Measurements from ENCODE around the gene CYP1B1. TPM values are rescaled to one million over a fixed set of nuclear protein-coding genes. Genes with fewer than 3 reads are reported as not detected.

CYP1B1 gene
- total and polyA plus RNA-seq, 2 experiments from 2014 or later: 0.06 TPM; not detected in 1

- Histone ChIP-seq H3K27ac (no peak overlapping the region), H3K9me3 (ENCODE audit: low read depth) (no peaks in the 10 kb centered on the region), H3K27me3 (no peaks in the 10 kb centered on the region), H3K36me3 (no peaks in the 10 kb centered on the region), H3K4me1 (ENCODE audit: low read depth) (peaks cover 8% of the 10 kb centered on the region), H3K4me3 (no peak overlapping the region)
- TF ChIP-seq CTCF (IDR thresholded peaks at IDR 0.05; ENCODE audit: low read depth, low read length): no peak
- peak; percentile 41 to 73 for DNase-seq (ENCODE audit: low read depth in 1 of 2, low spot score in 1 of 2)
Observed at GRCh38 chr2:38106405-38107094, 30.6 kb upstream of the CYP1B1 start.

- Histone ChIP-seq H3K27ac (no peak overlapping the region), H3K36me3 (no peaks in the 10 kb centered on the region), H3K27me3 (no peaks in the 10 kb centered on the region), H3K4me1 (ENCODE audit: low read depth) (peaks cover 8% of the 10 kb centered on the region), H3K4me3 (no peak overlapping the region), H3K9me3 (ENCODE audit: low read depth) (no peaks in the 10 kb centered on the region)
- no peak for DNase-seq (ENCODE audit: low read depth in 1 of 2, low spot score in 1 of 2)
- no peak for TF ChIP-seq CTCF (IDR thresholded peaks at IDR 0.05; ENCODE audit: low read depth, low read length)
Observed at GRCh38 chr2:38105922-38106321, 30.0 kb upstream of the CYP1B1 start.

GRCh38 chr2:38104598-38104997 is 28.6 kb upstream of the CYP1B1 start:
- Histone ChIP-seq H3K36me3 (no peaks in the 10 kb centered on the region), H3K4me1 (ENCODE audit: low read depth) (peaks cover 8% of the 10 kb centered on the region), H3K9me3 (ENCODE audit: low read depth) (no peaks in the 10 kb centered on the region), H3K27me3 (no peaks in the 10 kb centered on the region), H3K4me3 (no peak overlapping the region), H3K27ac (no peak overlapping the region)
- no peak for TF ChIP-seq CTCF (IDR thresholded peaks at IDR 0.05; ENCODE audit: low read depth, low read length)
- no peak for DNase-seq (ENCODE audit: low read depth in 1 of 2, low spot score in 1 of 2)

GRCh38 chr2:38100328-38100727 is 24.4 kb upstream of the CYP1B1 start:
- H3K9me3 ChIP-seq (ENCODE audit: low read depth): no peaks in the 10 kb centered on the region
- H3K27me3 ChIP-seq: peaks cover 21% of the 10 kb centered on the region
- no peaks in the 10 kb centered on the region for H3K36me3 ChIP-seq
- H3K4me1 ChIP-seq (ENCODE audit: low read depth): no peaks in the 10 kb centered on the region
- TF ChIP-seq CTCF (IDR thresholded peaks at IDR 0.05; ENCODE audit: low read depth, low read length): no peak
- no peak overlapping the region for H3K27ac ChIP-seq
- no peak for DNase-seq (ENCODE audit: low read depth in 1 of 2, low spot score in 1 of 2)
- no peak overlapping the region for H3K4me3 ChIP-seq

GRCh38 chr2:38099099-38100028 is 23.4 kb upstream of the CYP1B1 start:
- H3K4me3 ChIP-seq: no peak overlapping the region
- DNase-seq (ENCODE audit: low read depth in 1 of 2, low spot score in 1 of 2): no peak
- no peak for TF ChIP-seq CTCF (IDR thresholded peaks at IDR 0.05; ENCODE audit: low read depth, low read length)
- H3K9me3 ChIP-seq (ENCODE audit: low read depth): no peaks in the 10 kb centered on the region
- no peaks in the 10 kb centered on the region for H3K4me1 ChIP-seq (ENCODE audit: low read depth)
- no peak overlapping the region for H3K27ac ChIP-seq
- no peaks in the 10 kb centered on the region for H3K36me3 ChIP-seq
- H3K27me3 ChIP-seq: peaks cover 21% of the 10 kb centered on the region

Data from cardiac muscle cell (in vitro differentiated cells and primary cell).